Activated naive CD4-positive, alpha-beta T cell treated with anti-CD3 and anti-CD28 coated beads, Interleukin-2, amount 50 U/mL, for 24 hours (primary cell): ENCODE data around the gene CPN2.

Experiments
- H3K27ac Mint-ChIP-seq: one replicate; pipeline ENCODE4 v1.8.0; 2021; ENCODE audit warnings: mild to moderate bottlenecking, mixed read lengths
- H3K27me3 Mint-ChIP-seq: one replicate; pipeline ENCODE4 v1.8.0; 2021; ENCODE audit warnings: mixed read lengths
- H3K36me3 Mint-ChIP-seq: one replicate; pipeline ENCODE4 v1.8.0; 2021; ENCODE audit warnings: mixed read lengths
- H3K4me1 Mint-ChIP-seq: one replicate; pipeline ENCODE4 v1.8.0; 2021; ENCODE audit warnings: mixed read lengths
- H3K4me3 Mint-ChIP-seq: one replicate; pipeline ENCODE4 v1.8.0; 2021; ENCODE audit warnings: mild to moderate bottlenecking, mixed read lengths
- H3K9me3 Mint-ChIP-seq: one replicate; pipeline ENCODE4 v1.8.0; 2021; ENCODE audit warnings: mixed read lengths

CPN2 gene

GRCh38 chr3:194386066-194386465, 34.9 kb upstream of the CPN2 start:
- Mint-ChIP-seq H3K4me1 (no peaks in the 10 kb centered on the region), H3K4me3 (no peak overlapping the region), H3K9me3 (peaks cover 8% of the 10 kb centered on the region), H3K27me3 (no peaks in the 10 kb centered on the region), H3K36me3 (peaks cover 1% of the 10 kb centered on the region), H3K27ac (no peak overlapping the region)

- H3K36me3 Mint-ChIP-seq: no peaks in the 10 kb centered on the region
- no peaks in the 10 kb centered on the region for H3K27me3 Mint-ChIP-seq
- H3K27ac Mint-ChIP-seq: no peak overlapping the region
- H3K4me1 Mint-ChIP-seq: no peaks in the 10 kb centered on the region
- H3K9me3 Mint-ChIP-seq: no peaks in the 10 kb centered on the region
- no peak overlapping the region for H3K4me3 Mint-ChIP-seq
Observed at GRCh38 chr3:194384569-194385001, 33.5 kb upstream of the CPN2 start.

- Mint-ChIP-seq H3K27me3 (no peaks in the 10 kb centered on the region), H3K4me3 (no peak overlapping the region), H3K9me3 (no peaks in the 10 kb centered on the region), H3K27ac (no peak overlapping the region), H3K36me3 (no peaks in the 10 kb centered on the region), H3K4me1 (no peaks in the 10 kb centered on the region)
Observed at GRCh38 chr3:194384156-194384555, 33.0 kb upstream of the CPN2 start.

GRCh38 chr3:194383276-194383940, 32.3 kb upstream of the CPN2 start:
- H3K9me3 Mint-ChIP-seq: no peaks in the 10 kb centered on the region
- no peak overlapping the region for H3K27ac Mint-ChIP-seq
- H3K4me3 Mint-ChIP-seq: no peak overlapping the region
- no peaks in the 10 kb centered on the region for H3K27me3 Mint-ChIP-seq
- no peaks in the 10 kb centered on the region for H3K4me1 Mint-ChIP-seq
- no peaks in the 10 kb centered on the region for H3K36me3 Mint-ChIP-seq

GRCh38 chr3:194382892-194383223, 31.7 kb upstream of the CPN2 start:
- Mint-ChIP-seq H3K9me3 (no peaks in the 10 kb centered on the region), H3K4me3 (no peak overlapping the region), H3K4me1 (no peaks in the 10 kb centered on the region), H3K27me3 (no peaks in the 10 kb centered on the region), H3K36me3 (no peaks in the 10 kb centered on the region), H3K27ac (no peak overlapping the region)

GRCh38 chr3:194382196-194382891, 31.2 kb upstream of the CPN2 start:
- no peaks in the 10 kb centered on the region for H3K4me1 Mint-ChIP-seq
- no peak overlapping the region for H3K4me3 Mint-ChIP-seq
- H3K36me3 Mint-ChIP-seq: no peaks in the 10 kb centered on the region
- no peaks in the 10 kb centered on the region for H3K27me3 Mint-ChIP-seq
- no peak overlapping the region for H3K27ac Mint-ChIP-seq
- no peaks in the 10 kb centered on the region for H3K9me3 Mint-ChIP-seq

- Mint-ChIP-seq H3K36me3 (no peaks in the 10 kb centered on the region), H3K27me3 (no peaks in the 10 kb centered on the region), H3K4me1 (no peaks in the 10 kb centered on the region), H3K4me3 (no peak overlapping the region), H3K9me3 (no peaks in the 10 kb centered on the region), H3K27ac (no peak overlapping the region)
Observed at GRCh38 chr3:194381460-194381875, 30.3 kb upstream of the CPN2 start.

GRCh38 chr3:194380326-194380725, 29.2 kb upstream of the CPN2 start:
- Mint-ChIP-seq H3K27ac (no peak overlapping the region), H3K36me3 (no peaks in the 10 kb centered on the region), H3K9me3 (no peaks in the 10 kb centered on the region), H3K4me3 (no peak overlapping the region), H3K4me1 (no peaks in the 10 kb centered on the region), H3K27me3 (no peaks in the 10 kb centered on the region)

- Mint-ChIP-seq H3K9me3 (no peaks in the 10 kb centered on the region), H3K27me3 (no peaks in the 10 kb centered on the region), H3K4me1 (no peaks in the 10 kb centered on the region), H3K4me3 (no peak overlapping the region), H3K27ac (no peak overlapping the region), H3K36me3 (no peaks in the 10 kb centered on the region)
Observed at GRCh38 chr3:194379651-194380050, 28.5 kb upstream of the CPN2 start.

- Mint-ChIP-seq H3K27me3 (no peaks in the 10 kb centered on the region), H3K4me1 (no peaks in the 10 kb centered on the region), H3K4me3 (no peak overlapping the region), H3K36me3 (no peaks in the 10 kb centered on the region), H3K9me3 (no peaks in the 10 kb centered on the region), H3K27ac (no peak overlapping the region)
Observed at GRCh38 chr3:194379231-194379630, 28.1 kb upstream of the CPN2 start.

GRCh38 chr3:194377708-194378107, 26.6 kb upstream of the CPN2 start:
- Mint-ChIP-seq H3K36me3 (no peaks in the 10 kb centered on the region), H3K4me1 (no peaks in the 10 kb centered on the region), H3K4me3 (no peak overlapping the region), H3K27ac (no peak overlapping the region), H3K9me3 (no peaks in the 10 kb centered on the region), H3K27me3 (no peaks in the 10 kb centered on the region)

GRCh38 chr3:194376241-194376560, 25.1 kb upstream of the CPN2 start:
- Mint-ChIP-seq H3K27ac (no peak overlapping the region), H3K4me1 (no peaks in the 10 kb centered on the region), H3K4me3 (no peak overlapping the region), H3K36me3 (no peaks in the 10 kb centered on the region), H3K9me3 (no peaks in the 10 kb centered on the region), H3K27me3 (no peaks in the 10 kb centered on the region)

GRCh38 chr3:194375473-194376240, 24.5 kb upstream of the CPN2 start:
- H3K36me3 Mint-ChIP-seq: no peaks in the 10 kb centered on the region
- no peak overlapping the region for H3K27ac Mint-ChIP-seq
- no peaks in the 10 kb centered on the region for H3K9me3 Mint-ChIP-seq
- no peak overlapping the region for H3K4me3 Mint-ChIP-seq
- H3K4me1 Mint-ChIP-seq: no peaks in the 10 kb centered on the region
- no peaks in the 10 kb centered on the region for H3K27me3 Mint-ChIP-seq

- Mint-ChIP-seq H3K9me3 (no peaks in the 10 kb centered on the region), H3K4me1 (peaks cover under 1% of the 10 kb centered on the region), H3K36me3 (no peaks in the 10 kb centered on the region), H3K27ac (no peak overlapping the region), H3K4me3 (no peak overlapping the region), H3K27me3 (peaks cover 7% of the 10 kb centered on the region)
Observed at GRCh38 chr3:194374935-194375334, 23.8 kb upstream of the CPN2 start.

- Mint-ChIP-seq H3K27me3 (peaks cover 9% of the 10 kb centered on the region), H3K4me1 (peaks cover 3% of the 10 kb centered on the region), H3K4me3 (no peak overlapping the region), H3K9me3 (no peaks in the 10 kb centered on the region), H3K36me3 (no peaks in the 10 kb centered on the region), H3K27ac (no peak overlapping the region)
Observed at GRCh38 chr3:194373899-194374298, 22.8 kb upstream of the CPN2 start.

- Mint-ChIP-seq H3K27ac (no peak overlapping the region), H3K9me3 (no peaks in the 10 kb centered on the region), H3K4me1 (peaks cover 3% of the 10 kb centered on the region), H3K36me3 (no peaks in the 10 kb centered on the region), H3K4me3 (no peak overlapping the region), H3K27me3 (peaks cover 15% of the 10 kb centered on the region)
Observed at GRCh38 chr3:194373028-194373427, 21.9 kb upstream of the CPN2 start.
